ENCODE data around the gene RADIL.

Gene RADIL

GRCh38 chr7:4880218-4880617 lies 3.3 kb downstream of the RADIL start:
- no peak for DNase-seq

GRCh38 chr7:4879396-4880081 lies 4.0 kb downstream of the RADIL start:
- DNase-seq, result no peak

DNA sequence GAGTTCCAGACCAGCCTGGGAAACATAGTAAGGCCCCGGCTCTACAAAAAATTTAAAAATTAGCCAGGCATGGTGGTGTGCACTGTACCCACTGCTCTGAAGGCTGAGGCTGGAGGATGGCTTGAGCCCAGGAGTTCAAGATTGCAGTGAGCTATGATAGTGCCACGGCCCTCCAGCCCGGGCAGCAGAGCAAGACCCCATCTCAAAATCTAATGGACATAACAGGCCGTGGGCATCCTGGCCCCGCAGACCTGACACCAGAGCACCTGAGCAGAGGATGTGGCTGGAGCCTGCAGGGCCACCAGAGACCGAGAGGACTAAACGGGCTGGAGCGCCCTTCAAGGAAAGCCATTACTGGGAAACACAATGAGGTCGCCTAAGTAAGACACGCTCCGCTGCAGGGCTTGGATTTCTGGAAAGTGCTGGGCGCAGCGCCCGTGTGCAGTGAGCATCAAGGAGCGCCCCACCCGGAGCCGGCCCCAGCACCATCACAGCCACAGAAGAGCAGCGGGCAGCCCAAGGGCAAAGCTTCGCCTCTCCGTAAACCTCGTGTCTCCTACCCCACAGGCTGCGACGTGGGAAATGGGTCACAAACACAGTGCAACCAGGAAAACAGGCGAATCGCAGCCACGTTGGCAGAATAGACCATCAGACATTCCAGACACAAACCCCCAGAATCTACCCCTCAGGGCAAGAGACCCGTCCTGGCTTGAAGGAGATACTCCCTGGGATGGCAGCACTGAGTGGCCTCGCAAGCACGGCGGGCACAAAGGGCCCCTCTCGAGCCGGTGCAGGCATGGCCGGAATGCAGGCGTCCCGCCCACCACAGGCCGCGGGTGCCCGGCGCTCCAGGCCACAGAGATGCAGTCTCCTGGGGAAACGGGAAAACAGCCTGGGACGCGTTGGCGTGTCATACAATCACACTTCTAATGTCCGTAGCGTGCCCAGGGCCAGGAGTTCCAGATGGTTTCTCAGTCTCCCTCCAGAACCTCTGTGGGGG lies 4.9 kb downstream of the RADIL start:
- no peak for DNase-seq

GRCh38 chr7:4876586-4876985 lies 6.9 kb downstream of the RADIL start:
- no peak for DNase-seq

- no peak for DNase-seq
Measured at GRCh38 chr7:4875391-4875790, 8.1 kb downstream of the RADIL start.

DNA sequence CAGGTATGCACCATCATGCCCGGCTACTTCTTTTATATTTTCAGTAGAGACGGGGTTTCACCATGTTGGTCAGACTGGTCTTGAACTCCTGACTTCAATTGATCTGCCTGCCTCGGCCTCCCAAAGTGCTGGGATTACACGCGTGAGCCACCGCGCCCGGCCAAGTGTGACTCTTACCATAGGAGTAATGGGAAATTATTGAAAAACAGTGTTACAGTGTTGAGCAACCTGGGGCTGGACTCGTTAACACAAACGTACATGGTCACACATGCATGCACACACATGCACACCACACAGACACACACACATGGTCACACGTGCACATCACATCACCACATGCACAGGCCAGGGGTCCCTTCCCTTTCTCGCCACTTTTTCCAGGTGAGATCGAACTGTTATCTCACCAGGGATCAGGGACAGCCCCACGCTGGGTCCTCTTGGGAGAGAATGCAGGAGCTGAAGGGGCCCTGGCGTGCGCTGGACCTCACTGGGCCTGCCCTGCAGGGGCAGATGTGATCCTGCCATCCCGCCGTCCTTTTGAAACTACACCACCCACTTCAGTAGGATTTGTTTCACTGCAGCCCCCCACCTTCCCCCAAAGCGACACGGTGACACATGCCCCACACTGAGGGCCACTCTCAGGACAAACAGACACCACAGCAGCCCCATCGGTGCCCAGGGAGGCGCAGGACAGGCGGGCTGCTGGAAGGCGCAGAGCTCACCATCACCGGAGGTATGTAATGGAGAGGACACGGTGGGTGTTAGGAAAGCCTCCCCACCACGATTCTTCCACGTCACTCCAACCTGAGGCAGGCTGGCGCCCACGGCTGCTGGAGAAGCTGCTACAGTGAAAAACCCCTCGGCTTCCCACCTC lies 10.2 kb downstream of the RADIL start:
- no peak for DNase-seq

DNA sequence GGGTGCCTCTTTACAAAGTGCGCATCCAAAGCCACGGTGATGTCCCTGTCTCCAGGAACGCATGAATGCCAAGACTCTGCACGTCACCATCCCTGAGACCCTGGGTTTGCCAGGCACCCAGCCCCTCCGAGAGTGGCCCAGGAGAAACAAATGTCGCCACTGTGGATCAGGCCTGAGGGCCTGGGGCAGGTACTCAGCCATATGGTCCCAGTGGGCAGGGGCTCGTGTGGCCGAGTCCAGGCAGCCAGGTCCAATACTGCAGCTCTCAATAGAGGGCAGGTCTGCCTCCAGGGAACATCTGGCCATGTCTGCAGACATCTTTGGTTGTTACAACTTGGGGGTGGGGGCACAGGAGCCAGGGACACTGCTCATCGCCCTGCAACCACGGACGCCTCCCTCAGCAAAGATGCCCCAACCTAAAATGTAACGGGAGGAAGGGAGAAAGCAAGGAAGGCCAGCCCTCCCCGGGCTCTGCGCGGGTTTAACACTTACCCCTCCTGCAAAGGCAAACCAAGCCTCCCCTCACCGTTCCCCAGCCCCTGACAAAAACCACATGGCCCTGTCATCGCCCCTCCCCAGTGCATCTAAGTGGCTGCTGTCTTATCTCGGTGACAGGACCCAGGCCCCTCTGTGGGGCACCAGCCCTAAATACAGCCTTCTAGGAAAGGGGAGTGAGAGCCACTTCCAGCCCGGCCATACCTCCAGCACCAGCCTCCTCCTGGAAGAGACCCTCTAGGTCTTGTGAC lies 11.4 kb downstream of the RADIL start:
- DNase-seq, result no peak

DNA sequence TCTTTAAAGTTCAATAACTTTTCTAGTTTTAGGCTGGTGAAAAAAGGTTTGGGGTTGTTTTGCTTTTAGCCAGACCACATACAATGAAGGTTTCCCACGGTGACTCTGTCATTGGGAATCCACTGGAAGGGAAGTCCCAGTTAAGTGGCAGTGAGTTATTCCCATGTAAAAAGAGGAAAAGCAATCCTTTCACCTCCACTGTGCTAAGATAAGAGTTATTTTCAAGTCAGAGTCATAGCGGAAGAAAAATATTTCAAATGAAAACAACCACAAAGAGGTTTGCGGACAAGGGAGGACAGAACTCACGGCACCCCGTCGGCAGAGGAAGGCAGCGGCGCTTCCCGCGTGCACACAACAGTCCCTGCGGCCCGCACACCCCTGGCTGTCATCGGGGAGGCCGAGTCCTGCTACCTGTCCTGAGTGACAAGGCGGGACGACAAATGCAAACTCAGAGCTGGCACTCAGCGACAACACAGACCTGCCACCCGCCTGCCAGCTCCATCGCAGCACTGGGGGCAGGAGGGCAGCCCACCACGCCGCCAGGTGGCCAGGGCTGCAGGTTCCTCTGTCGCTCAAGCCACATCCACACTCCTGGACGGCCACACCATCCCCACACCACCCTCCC lies 12.3 kb downstream of the RADIL start:
- no peak for DNase-seq

- no peak for DNase-seq
Measured at GRCh38 chr7:4868493-4868892, 15.0 kb downstream of the RADIL start.

DNA sequence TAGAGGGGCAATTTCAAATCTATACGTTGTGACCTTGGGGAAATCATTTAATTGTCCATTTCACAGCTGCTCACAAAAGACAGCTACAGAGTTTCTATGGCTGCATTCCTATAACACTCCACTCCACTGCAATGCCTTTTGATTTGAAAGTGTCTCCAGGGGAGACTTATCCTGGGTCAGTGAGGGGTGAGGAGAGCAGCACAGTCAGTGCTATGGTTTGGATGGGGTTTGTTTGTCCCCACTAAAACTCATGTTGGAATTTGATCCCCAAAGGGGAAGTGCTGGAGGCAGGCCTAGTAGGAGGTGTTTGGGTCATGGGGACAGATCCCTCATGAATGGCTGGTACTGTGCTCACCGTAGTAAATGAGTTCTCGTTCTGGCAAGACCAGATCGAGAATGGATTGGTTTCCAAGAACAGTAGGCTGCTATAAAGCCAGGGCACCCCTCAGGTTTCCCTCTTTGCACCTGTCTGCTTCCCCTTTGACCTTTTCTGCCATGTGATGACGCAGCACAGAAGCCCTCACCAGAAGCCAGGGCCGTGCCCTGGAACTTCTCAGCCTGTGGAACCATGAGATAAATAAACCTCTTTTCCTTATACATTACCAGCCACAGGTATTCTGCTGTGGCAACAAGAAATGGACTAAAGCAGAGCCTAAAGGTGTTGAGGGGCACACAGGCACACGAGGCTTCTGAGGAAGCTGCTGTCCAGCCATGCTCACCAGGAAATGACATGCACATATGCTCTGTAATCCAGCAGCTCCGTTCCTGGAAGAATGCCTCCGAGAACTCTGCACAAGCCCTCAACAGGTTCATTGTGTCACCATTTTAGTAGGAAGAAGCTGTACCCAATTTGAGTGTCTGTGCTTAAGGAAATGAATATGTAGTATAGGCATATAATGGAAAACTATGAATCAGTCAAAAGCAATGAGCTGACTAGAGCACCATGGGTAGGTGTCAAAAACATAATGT lies 16.7 kb downstream of the RADIL start:
- DNase-seq, result no peak

DNA sequence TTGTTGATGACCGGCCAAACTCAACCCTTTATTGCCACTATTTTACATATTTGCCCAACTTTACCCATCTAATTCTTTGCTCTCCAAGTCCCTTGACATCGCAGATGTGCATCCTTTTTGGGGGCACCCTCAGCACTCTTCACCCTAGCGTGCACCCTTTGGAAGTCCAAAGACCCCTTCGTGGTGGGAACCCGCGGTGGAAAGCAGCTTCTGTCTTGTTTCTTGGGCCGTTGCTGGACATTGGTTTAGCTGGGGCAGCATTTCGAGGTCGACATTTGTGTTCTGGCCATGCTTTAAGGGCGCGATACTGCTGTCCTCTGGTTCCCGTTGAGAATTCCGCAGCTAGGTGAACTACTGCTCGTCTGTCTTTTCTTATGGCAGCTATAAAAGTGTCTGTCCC lies 21.4 kb downstream of the RADIL start:
- DNase-seq, result no peak

DNA sequence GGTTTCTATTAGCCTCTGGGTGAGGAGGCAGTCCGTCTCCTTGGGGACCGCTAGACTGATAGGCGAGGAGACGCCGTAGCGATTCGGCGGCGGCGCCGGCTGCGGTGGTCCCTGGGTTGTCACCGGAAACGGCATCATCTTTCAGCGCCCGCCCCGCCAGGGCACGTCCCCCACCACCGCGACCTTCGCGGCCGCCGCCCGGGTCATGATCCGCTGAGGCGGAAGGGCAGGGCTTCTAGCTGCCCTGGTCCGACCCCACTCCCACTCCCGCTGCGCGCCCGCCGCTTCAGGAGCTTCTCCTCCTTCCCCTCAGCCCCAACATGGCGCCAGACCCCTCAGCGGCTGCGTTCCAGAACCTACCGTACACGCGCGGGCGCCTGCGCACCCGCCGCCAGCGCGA lies 21.8 kb downstream of the RADIL start, which contains the start of gene PAPOLB:
Gene PAPOLB (minus strand): TSS at position 358 of the 400 bp plus-strand sequence. CDS start 220 bp downstream, at position 138.
- no peak for DNase-seq

DNA sequence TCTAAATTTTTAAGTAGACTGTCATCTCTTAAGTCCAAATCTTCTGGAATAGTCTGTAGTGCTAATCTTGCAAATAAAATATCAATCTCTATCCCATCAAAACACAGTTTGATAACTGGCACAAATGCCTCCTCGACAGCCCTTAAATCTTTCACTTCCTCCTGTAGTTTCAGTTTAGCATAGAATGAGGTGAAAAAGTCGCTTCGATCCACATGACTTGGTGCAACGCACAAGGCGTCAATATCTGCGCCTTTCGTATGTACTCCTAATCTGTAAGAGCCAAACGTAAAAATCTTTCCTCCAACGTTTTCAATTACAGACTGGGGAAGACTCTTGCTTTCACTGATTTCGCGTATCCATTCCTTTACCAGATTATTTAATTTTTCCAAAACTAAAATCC lies 22.3 kb downstream of the RADIL start:
- DNase-seq, result no peak

DNA sequence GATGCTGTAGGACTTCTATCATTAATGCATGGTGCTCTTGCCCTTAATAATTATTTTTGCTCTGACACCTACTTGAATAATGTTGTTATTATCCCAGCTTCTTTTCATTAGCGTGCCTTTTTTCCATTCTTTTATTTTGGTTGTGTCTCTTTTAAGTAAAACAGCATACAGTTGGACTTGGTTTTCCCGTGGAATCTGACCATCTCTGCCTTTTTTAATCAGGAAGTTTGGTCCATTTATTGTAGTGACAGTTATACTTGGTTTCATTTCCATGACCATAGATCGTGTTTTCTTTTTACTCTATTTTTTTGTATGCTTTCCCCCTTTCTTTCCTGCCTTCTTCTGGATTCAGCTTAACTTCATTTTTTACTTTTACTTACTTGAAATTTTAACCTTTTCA lies 26.3 kb downstream of the RADIL start:
- no peak for DNase-seq

- no peak for DNase-seq
Measured at GRCh38 chr7:4856336-4857057, 27.0 kb downstream of the RADIL start.

DNA sequence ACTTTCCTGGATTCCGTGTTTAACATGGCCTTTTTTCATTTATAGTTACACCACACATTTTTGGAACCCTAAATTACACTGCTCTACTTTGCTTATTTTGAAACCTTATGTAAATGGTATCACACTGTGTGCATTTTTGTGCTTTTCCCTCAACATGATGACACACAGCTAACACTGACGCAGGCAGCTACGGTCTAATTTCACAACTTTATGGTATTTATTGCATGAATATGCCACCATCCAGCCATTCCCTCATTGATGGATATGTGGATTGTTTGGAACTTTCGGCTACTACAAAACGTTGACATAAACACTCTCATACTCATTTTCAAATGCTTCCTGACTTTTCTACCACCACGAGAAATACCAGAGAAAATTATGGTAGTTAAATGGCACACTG lies 28.6 kb downstream of the RADIL start:
- DNase-seq, result no peak

DNA sequence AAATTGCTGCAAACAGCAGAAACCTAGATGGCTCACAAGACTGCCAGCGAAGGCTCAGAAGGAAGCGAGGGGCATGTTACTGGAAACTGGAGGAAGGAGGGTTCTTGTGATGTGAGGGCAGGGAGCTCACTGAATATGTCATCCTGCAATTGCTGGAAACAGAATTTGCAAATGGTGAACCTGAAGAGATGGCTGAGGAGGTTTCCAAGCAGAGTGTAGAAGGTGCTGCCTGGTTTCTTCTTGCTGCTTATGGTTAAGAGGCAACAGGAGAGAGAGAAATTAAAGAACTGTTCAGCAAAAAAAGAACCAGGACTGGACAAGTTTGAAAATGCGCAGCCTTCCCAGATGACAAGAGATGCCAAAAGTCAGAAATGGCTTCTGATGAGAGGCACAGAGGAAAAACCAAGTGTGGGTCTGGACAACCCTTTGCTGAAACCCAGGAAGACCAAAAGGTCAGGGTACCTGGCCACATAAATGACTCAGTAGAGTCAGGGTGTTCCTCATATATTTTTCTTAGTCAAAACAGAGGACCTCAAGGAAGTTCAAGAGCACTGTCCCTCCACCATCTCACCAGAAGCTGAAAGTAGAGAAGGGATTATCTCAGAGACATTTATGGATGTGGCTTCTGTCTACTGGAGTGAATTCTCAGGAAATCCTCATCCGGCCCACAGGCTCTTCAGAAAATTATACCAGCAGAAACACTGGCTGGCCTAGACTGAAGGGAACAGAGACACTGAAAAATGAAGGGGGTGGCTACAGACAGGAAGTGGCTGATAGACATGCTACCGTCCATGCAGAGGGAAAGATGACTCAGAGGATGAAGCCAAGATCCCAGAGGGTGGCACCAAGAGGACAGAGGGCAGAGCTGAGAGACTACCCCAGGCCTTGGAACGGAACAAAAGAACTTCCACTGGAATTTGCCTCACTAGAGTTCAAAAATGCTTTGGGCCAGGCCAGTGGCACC lies 31.8 kb downstream of the RADIL start:
- no peak for DNase-seq

DNA sequence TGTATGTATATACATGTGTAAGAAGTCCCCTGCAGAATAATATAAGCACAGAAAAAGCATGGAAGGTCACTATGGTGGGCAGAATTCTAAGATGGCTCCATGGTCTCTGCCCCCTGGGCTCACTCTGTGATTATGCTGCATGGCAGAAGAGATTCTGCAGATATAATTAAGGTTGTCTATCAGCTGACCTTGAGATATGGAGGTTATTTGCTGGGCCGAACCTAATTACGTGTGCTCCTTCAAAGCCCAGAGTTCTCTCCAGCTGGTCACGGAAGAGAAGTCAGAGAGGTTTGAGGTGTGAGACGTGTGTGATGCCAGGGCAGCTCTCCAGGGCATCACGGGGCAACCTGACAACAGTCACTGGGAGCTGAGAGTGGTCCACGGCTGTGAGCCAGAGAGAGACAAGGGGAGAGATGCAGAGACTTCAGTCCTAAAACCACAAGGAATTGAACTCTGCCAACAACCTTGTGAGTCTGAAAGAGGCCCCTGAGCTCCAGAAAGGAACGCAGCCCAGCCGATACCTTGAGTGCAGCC lies 33.2 kb downstream of the RADIL start:
- no peak for DNase-seq
